Measurements from ENCODE around the gene CEACAM8. TPM values are rescaled to one million over a fixed set of nuclear protein-coding genes. Genes with fewer than 3 reads are reported as not detected.
A peak's percentile ranks its signal among the peaks of the same experiment; 100 is the strongest.
"Not testable (repeated sequence)": the region's sequence is repeated elsewhere in the genome, so short reads cannot be mapped to it uniquely, and the experiment has no call there.

Gene CEACAM8
- total RNA-seq, 2 experiments from 2014 or later = not detected

- no peak for DNase-seq
- Mint-ChIP-seq H3K4me3 (no peak overlapping the region), H3K27ac (no peak overlapping the region), H3K27me3 (peaks cover 12% of the 10 kb centered on the region), H3K9me3 (ENCODE audit: low read depth) (no peaks in the 10 kb centered on the region), H3K4me1 (peaks cover 2% of the 10 kb centered on the region), H3K36me3 (ENCODE audit: low read depth) (no peaks in the 10 kb centered on the region)
- intact Hi-C loops (cut with DNase I, micrococcal nuclease) = no loop called here
- POLR2A ChIA-PET = no interaction called here
- CTCF ChIA-PET = interaction anchor here (0.6 to 1.5 kb wide), 4 partner anchors 20 to 189 kb away, joined by 3 read pairs; no protein-coding TSS in a partner anchor
- ATAC-seq = no peak
Measured at GRCh38 chr19:42569193-42569592, 25.5 kb downstream of the CEACAM8 start.

- CTCF ChIA-PET = no interaction called here
- peaks cover 2% of the 10 kb centered on the region for H3K4me1 Mint-ChIP-seq
- POLR2A ChIA-PET = no interaction called here
- peaks cover 12% of the 10 kb centered on the region for H3K27me3 Mint-ChIP-seq
- no peak for ATAC-seq
- no peaks in the 10 kb centered on the region for H3K36me3 Mint-ChIP-seq (ENCODE audit: low read depth)
- no peak overlapping the region for H3K4me3 Mint-ChIP-seq
- H3K9me3 Mint-ChIP-seq (ENCODE audit: low read depth) = no peaks in the 10 kb centered on the region
- H3K27ac Mint-ChIP-seq = no peak overlapping the region
- intact Hi-C loops (cut with DNase I, micrococcal nuclease) = no loop called here
- no peak for DNase-seq
Measured at GRCh38 chr19:42568006-42568405, 26.7 kb downstream of the CEACAM8 start.

DNA sequence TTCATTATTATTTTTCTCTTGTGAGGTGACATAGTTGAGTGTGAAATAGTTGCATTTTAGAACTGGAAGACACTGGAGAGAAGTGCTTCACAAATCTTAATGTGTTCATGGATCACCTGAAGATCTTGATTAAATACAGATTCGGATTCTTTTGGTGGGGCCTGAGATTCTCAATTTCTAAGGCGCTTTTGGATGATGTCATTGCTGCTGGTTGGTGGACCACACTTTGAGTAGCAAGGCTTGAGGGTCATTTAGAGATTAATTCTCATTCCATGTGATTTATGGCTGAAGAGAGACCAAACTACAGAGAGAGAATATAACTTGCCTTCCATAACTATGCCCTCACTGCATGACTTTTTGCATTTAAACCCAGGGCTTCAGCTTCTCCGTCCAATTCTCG lies 27.2 kb downstream of the CEACAM8 start:
- no peak for DNase-seq
- no peaks in the 10 kb centered on the region for H3K36me3 Mint-ChIP-seq (ENCODE audit: low read depth)
- H3K4me3 Mint-ChIP-seq = no peak overlapping the region
- no peak overlapping the region for H3K27ac Mint-ChIP-seq
- peaks cover 10% of the 10 kb centered on the region for H3K27me3 Mint-ChIP-seq
- H3K9me3 Mint-ChIP-seq (ENCODE audit: low read depth) = no peaks in the 10 kb centered on the region
- no peak for ATAC-seq
- intact Hi-C loops (cut with DNase I, micrococcal nuclease) = no loop called here
- CTCF ChIA-PET = interaction anchor here (0.6 kb wide), 1 partner anchor 39 kb away, joined by 3 read pairs; no protein-coding TSS in a partner anchor
- POLR2A ChIA-PET = no interaction called here
- peaks cover 2% of the 10 kb centered on the region for H3K4me1 Mint-ChIP-seq

DNA sequence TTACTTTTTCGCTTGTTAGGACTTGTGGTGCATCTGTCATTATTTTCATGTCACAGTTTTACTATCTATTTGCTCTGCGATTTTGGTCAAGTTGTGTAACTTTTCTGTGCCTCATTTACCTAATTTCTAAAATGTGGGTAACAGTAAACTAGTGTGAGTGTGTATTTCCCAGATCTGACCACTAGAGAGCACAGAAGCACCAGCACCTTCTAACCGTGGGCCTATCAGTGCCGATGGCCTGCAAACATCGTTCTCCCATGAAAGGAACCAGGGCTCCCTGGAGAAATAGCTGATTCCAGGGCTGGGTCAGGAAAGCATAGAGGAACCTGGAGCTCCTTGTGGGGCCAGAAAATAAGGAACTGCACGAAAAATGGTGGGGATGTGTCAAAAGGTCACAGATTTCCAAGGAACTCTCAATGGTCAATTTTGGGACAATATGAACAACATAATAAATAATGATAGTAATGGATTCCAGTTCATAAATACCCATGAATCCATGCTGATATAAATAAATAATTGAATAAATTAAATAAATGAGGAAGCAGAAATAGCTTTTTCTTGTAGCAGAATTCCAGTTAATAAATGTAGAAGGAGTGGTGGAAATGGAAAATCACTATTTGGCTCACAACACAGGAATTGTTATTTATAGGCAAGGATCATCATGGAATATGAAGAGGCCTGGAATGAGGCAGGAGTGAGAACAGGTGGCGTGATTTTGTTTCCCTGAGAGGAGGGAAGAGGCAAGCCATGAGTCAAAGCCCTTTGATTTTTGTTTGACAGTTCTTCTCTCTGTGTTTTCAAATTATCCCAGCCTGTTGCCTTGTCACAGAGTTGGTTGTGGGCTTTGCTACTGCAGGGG lies 31.1 kb downstream of the CEACAM8 start:
- peak; percentile 89 for ATAC-seq
- Mint-ChIP-seq H3K4me1 (peaks cover 2% of the 10 kb centered on the region), H3K27me3 (peaks cover 10% of the 10 kb centered on the region), H3K4me3 (no peak overlapping the region), H3K27ac (no peak overlapping the region), H3K9me3 (ENCODE audit: low read depth) (no peaks in the 10 kb centered on the region), H3K36me3 (ENCODE audit: low read depth) (no peaks in the 10 kb centered on the region)
- DNase-seq = peak; percentile 27
- ChIA-PET POLR2A (no interaction called here), CTCF (interaction anchor here (0.6 to 2.5 kb wide), 8 partner anchors 18 to 117 kb away, joined by 3 to 8 read pairs (median 4); no protein-coding TSS in a partner anchor)
- intact Hi-C loops (cut with DNase I, micrococcal nuclease) = loop anchor here (1.0 to 5.0 kb wide), 2 partner anchors 33 to 34 kb away; no protein-coding TSS in a partner anchor

GRCh38 chr19:42561512-42561911 lies 33.2 kb downstream of the CEACAM8 start:
- ChIA-PET CTCF (interaction anchor here (0.7 to 2.2 kb wide), 4 partner anchors 15 to 35 kb away, joined by 3 to 8 read pairs (median 3); partner anchors contain the start of gene CEACAM1), POLR2A (no interaction called here)
- DNase-seq (no peak), ATAC-seq (no peak)
- Mint-ChIP-seq H3K27ac (no peak overlapping the region), H3K27me3 (peaks cover 5% of the 10 kb centered on the region), H3K36me3 (ENCODE audit: low read depth) (no peaks in the 10 kb centered on the region), H3K4me3 (no peak overlapping the region), H3K9me3 (ENCODE audit: low read depth) (no peaks in the 10 kb centered on the region), H3K4me1 (no peaks in the 10 kb centered on the region)
- intact Hi-C loops (cut with DNase I, micrococcal nuclease) = loop anchor here in 1 of 2 experiments (5.0 kb wide), 1 partner anchor 36 kb away; no protein-coding TSS in a partner anchor

GRCh38 chr19:42560731-42561130 lies 34.0 kb downstream of the CEACAM8 start:
- Mint-ChIP-seq H3K4me3 (no peak overlapping the region), H3K27me3 (peaks cover 6% of the 10 kb centered on the region), H3K27ac (no peak overlapping the region), H3K9me3 (ENCODE audit: low read depth) (no peaks in the 10 kb centered on the region), H3K36me3 (ENCODE audit: low read depth) (no peaks in the 10 kb centered on the region), H3K4me1 (no peaks in the 10 kb centered on the region)
- CTCF ChIA-PET = interaction anchor here (1.1 kb wide), 1 partner anchor 32 kb away, joined by 3 read pairs; the partner anchor contains the start of gene CEACAM1
- no peak for ATAC-seq
- intact Hi-C loops (cut with DNase I, micrococcal nuclease) = loop anchor here in 1 of 2 experiments (5.0 kb wide), 1 partner anchor 37 kb away; no protein-coding TSS in a partner anchor
- POLR2A ChIA-PET = no interaction called here
- DNase-seq = no peak

- intact Hi-C loops (cut with DNase I, micrococcal nuclease) = no loop called here
- ChIA-PET POLR2A (no interaction called here), CTCF (no interaction called here)
- no peaks in the 10 kb centered on the region for H3K9me3 Mint-ChIP-seq (ENCODE audit: low read depth)
- H3K36me3 Mint-ChIP-seq (ENCODE audit: low read depth) = no peaks in the 10 kb centered on the region
- ATAC-seq (no peak), DNase-seq (no peak)
- no peak overlapping the region for H3K4me3 Mint-ChIP-seq
- H3K27ac Mint-ChIP-seq = no peak overlapping the region
- no peaks in the 10 kb centered on the region for H3K4me1 Mint-ChIP-seq
- peaks cover 12% of the 10 kb centered on the region for H3K27me3 Mint-ChIP-seq
Measured at GRCh38 chr19:42558450-42559150, 36.1 kb downstream of the CEACAM8 start.

DNA sequence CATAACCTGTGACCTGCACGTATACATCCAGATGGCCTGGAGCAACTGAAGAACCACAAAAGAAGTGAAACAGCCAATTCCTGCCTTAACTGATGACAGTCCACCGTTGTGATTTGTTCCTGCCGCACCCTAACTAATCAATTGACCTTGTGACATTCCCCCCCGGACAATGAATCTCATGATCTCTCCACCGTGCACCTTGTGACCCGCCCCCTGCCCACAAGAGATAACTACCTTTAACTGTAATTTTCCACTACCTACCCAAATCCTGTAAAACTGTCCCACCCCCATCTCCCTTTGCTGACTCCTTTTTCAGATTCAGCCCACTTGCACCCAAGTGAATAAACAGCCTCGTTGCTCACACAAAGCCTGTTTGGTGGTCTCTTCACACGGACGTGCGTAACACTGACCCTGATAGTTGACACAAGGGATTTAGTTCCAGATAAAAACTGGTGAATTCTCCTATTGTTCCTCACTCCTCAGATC lies 37.3 kb downstream of the CEACAM8 start:
- H3K36me3 Mint-ChIP-seq (ENCODE audit: low read depth); intact Hi-C loops (cut with DNase I, micrococcal nuclease); H3K9me3 Mint-ChIP-seq (ENCODE audit: low read depth); POLR2A ChIA-PET; ATAC-seq; H3K4me3 Mint-ChIP-seq; DNase-seq; CTCF ChIA-PET; H3K4me1 Mint-ChIP-seq; H3K27ac Mint-ChIP-seq; H3K27me3 Mint-ChIP-seq: not testable (repeated sequence)

- Mint-ChIP-seq H3K4me1 (no peaks in the 10 kb centered on the region), H3K27me3 (peaks cover 10% of the 10 kb centered on the region), H3K9me3 (ENCODE audit: low read depth) (no peaks in the 10 kb centered on the region), H3K27ac (no peak overlapping the region), H3K4me3 (no peak overlapping the region), H3K36me3 (ENCODE audit: low read depth) (no peaks in the 10 kb centered on the region)
- CTCF ChIA-PET = interaction anchor here (1.3 kb wide), 1 partner anchor 106 kb away, joined by 3 read pairs; no protein-coding TSS in a partner anchor
- intact Hi-C loops (cut with DNase I, micrococcal nuclease) = no loop called here
- DNase-seq = no peak
- ATAC-seq = no peak
- POLR2A ChIA-PET = no interaction called here
Measured at GRCh38 chr19:42555801-42556200, 38.9 kb downstream of the CEACAM8 start.

- DNase-seq (no peak), ATAC-seq (no peak)
- intact Hi-C loops (cut with DNase I, micrococcal nuclease) = no loop called here
- Mint-ChIP-seq H3K27me3 (peaks cover 10% of the 10 kb centered on the region), H3K27ac (no peak overlapping the region), H3K4me1 (no peaks in the 10 kb centered on the region), H3K9me3 (ENCODE audit: low read depth) (no peaks in the 10 kb centered on the region), H3K36me3 (ENCODE audit: low read depth) (no peaks in the 10 kb centered on the region), H3K4me3 (no peak overlapping the region)
- ChIA-PET CTCF (interaction anchor here (1.3 kb wide), 1 partner anchor 105 kb away, joined by 3 read pairs; no protein-coding TSS in a partner anchor), POLR2A (no interaction called here)
Measured at GRCh38 chr19:42555317-42555716, 39.4 kb downstream of the CEACAM8 start.

DNA sequence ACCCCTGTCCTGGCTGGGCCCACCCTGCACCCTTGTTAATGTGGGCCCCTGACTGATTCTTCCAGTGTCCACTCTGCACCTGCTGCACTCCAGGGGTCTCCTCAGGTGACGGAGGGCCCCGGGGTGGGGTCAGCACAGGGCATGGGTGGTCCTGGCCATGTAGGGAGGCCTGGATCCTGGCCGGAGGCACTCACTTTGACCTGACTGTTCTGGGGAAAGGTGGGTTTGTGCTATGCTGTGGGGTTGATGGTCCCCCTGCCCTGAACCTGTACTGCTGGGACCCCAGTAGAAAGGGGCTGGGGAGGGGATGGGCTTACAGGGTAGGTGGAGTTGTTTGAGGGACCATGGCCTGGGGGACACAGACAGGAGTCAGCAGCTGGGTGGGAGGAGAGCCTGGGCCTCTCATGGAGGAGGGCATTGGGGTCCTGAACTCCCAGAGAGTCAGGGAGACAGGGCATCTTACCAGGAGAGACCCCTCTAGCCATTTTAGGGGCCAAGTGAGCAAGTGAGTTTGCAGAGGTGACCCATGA lies 40.6 kb downstream of the CEACAM8 start:
- Mint-ChIP-seq H3K36me3 (ENCODE audit: low read depth) (no peaks in the 10 kb centered on the region), H3K27ac (no peak overlapping the region)

More for the DNA sequence above, 40.6 kb downstream of the CEACAM8 start:
- Mint-ChIP-seq H3K9me3 (ENCODE audit: low read depth) (peaks cover 4% of the 10 kb centered on the region), H3K27me3 (peaks cover 10% of the 10 kb centered on the region), H3K4me3 (no peak overlapping the region), H3K4me1 (no peaks in the 10 kb centered on the region)
- ChIA-PET POLR2A (no interaction called here), CTCF (interaction anchor here (0.8 kb wide), 1 partner anchor 43 kb away, joined by 3 read pairs; no protein-coding TSS in a partner anchor)
- intact Hi-C loops (cut with DNase I, micrococcal nuclease) = no loop called here
- DNase-seq (no peak), ATAC-seq (no peak)

Data from activated CD4-positive, alpha-beta T cell treated with anti-CD3 and anti-CD28 coated beads for 36 hours (primary cell).